NCI-H226 (cell line): ENCODE data around the gene NTM.

Experiments used
- DNase-seq: peaks from one replicate; pipeline ENCODE4 v3.0.0-alpha.2; 2015

The NTM gene

GRCh38 chr11:131572423-131572822 lies 202.0 kb downstream of the NTM start:
- DNase-seq: no peak

GRCh38 chr11:131579932-131580387 lies 209.5 kb downstream of the NTM start:
- DNase-seq: no peak

DNA sequence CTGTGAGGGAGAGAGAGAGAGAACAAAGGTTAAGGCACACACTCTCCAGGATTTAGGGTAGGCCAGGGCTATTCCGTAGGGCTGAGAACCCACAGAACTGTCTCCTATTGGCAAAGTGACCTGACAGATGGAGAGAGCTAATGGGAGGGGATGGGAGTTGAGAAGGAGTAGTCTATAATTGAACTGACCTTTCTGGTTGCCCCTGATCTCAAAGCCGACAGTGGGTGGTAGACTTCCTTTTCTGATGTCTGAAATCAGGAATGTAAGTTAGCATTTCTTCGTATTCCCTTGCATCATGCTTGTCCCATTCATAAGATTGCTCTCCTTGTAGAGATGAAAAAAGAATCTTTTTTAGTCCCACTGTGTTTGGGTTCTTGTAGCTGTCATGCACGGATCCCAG lies 210.1 kb downstream of the NTM start:
- no peak for DNase-seq

DNA sequence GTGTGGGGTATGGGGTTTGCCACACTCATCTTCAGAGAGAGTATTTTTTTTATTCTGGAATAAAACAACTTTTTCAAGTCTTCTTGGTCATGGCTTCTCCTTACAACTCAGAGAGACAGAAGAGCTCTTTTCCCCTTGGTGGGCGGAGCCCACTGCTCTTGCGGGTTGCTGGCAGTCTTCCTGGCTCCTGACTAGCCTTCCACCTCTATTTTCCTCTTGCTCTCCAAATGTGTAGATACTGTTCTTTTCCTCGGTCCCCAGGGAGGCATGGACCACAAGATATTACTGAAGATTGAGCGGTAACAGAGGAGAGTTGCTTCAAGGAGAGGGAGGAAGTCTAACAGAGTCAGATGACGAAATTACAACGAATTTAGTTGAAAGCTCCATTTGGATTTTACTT lies 210.6 kb downstream of the NTM start:
- no peak for DNase-seq

- no peak for DNase-seq
These were observed 211.7 kb downstream of the NTM start for GRCh38 chr11:131582021-131582525.

DNA sequence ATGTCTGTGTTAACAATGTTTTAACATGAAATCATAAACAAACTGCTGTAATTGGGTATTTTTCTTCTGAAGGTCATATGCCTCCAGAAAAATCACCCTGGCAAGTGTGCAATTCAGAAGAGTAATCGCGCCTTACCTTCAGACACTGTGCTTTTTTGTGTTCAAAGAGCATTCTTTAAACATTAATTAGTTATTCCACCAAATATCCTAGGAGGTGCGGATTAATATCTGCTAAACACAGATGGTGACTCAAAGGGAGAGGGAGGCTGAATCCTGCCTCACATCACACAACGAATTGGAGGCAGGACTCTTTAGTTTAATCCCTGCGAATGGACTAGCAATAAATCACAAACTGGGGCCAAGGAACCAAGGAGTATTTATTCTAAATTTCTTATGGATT lies 213.0 kb downstream of the NTM start:
- no peak for DNase-seq

DNA sequence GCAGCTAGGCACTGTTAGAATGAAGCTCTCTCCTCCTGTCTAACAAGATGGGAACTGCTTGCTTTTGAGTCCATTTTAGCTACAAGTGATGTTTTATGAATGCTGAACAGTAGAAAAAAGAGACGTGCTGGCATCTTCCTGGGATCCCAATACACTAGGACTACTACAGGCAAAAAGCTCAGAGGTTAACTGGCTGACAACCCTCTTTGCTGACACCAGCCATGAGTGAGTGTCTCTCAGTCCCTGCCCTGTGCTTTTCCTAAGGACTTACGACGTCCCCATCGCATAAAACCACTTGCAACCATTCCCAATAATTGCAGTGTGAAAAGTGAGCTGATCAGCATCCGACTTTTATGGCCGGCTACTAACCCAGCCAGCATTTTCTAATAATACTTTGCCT lies 213.5 kb downstream of the NTM start:
- no peak for DNase-seq

GRCh38 chr11:131584785-131585592 lies 214.6 kb downstream of the NTM start:
- no peak for DNase-seq

DNA sequence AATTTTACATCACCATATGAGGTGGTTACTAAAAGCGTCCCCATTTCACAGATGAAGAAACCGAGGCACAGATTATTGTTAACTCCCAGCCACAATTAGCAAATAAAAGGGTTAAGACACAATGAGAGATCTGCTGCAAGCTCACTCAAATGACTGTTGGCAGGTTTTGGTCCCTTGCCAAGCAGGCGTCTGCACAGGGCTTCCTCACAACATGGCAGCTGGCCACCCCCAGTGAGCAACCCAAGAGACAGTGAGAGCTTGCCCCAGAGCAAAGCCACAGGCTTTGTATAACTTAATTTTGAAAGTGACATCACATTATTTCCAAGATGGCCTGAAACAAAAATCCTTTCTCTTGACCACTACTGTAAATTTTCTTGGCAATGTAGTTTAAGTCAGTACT lies 217.6 kb downstream of the NTM start:
- no peak for DNase-seq

- no peak for DNase-seq
These were observed 220.6 kb downstream of the NTM start for GRCh38 chr11:131591051-131591461.

- DNase-seq: no peak
These were observed 221.7 kb downstream of the NTM start for GRCh38 chr11:131592152-131592551.

DNA sequence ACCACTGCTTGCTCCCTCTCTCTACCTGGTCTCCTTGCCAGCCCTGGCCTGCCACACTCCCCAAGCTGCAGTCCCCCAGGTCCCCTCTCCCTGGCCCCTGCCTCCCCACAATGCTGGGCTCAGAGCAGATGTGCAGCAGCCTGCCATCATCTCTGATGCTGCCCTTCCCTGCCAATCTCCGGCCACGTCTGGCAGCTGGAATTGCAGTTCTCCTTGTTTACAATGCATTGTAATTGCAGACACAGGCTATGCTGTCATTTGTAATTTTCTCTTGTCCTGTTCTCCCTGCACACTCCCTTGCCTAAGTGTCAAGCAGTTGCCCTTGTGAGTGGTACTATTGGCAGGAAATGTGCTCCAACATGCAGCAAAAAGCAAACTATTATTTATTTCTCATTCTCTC lies 222.3 kb downstream of the NTM start:
- no peak for DNase-seq

GRCh38 chr11:131593301-131593700 lies 222.9 kb downstream of the NTM start:
- DNase-seq: no peak

DNA sequence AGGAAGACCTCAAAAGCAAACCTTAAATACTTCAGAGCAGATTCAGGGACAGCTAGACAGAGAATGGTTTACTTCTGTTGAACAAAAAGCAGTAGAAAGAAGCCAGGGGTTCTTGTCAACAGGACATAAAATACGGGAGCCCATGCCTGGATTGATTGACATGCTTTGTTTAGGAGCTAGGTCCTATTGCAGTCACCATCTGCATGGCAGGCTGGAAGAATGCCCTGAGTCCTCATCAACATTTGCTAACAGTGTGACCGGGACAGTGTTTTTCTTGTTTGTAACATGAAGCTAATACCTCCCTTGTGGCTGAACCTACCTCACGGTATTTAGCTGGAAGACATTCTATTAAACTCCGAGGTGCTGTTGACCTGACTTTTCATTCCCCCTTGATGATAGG lies 225.4 kb downstream of the NTM start:
- no peak for DNase-seq

DNA sequence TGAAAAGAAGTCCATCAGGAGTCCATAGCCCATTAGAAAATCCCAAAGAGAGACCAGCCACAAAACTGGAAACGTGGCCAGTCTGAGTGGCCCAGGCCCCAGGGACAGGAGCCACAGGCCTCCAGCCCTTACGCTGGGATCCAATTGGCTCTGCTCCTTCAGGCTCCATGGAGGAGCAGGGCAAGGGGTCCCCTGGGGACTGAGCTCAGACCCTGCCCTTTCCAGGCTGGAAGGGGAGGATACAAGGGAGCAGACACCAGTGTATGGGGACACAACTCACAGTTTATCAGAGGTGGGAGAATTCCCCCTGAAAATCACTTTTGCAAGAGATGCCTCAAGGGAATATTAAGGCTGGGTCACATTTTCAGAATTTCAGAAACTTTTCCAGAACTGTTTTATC lies 227.5 kb downstream of the NTM start:
- DNase-seq: no peak

- no peak for DNase-seq
These were observed 227.9 kb downstream of the NTM start for GRCh38 chr11:131598305-131598704.

DNA sequence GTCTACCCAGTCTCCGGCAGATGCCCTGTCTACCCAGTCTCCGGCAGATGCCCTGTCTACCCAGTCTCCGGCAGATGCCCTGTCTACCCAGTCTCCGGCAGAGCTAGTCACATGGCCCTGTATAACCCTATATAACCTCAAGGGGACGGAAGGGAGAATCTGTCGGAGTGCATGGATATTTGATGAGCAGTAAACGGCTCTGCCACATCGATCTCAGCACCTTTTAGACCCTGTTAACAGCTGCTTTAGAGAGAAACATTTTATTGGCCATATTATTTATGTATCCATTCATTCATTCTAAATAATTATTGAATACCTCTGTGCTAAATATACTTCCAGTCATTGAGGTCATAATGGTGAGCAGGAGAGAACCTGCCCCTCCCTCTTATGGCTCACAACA lies 228.9 kb downstream of the NTM start:
- no peak for DNase-seq

- no peak for DNase-seq
These were observed 230.2 kb downstream of the NTM start for GRCh38 chr11:131600628-131601027.

- no peak for DNase-seq
These were observed 231.2 kb downstream of the NTM start for GRCh38 chr11:131601586-131601985.

- no peak for DNase-seq
These were observed 232.0 kb downstream of the NTM start for GRCh38 chr11:131602431-131602830.

- DNase-seq: no peak
These were observed 236.5 kb downstream of the NTM start for GRCh38 chr11:131606811-131607335.

DNA sequence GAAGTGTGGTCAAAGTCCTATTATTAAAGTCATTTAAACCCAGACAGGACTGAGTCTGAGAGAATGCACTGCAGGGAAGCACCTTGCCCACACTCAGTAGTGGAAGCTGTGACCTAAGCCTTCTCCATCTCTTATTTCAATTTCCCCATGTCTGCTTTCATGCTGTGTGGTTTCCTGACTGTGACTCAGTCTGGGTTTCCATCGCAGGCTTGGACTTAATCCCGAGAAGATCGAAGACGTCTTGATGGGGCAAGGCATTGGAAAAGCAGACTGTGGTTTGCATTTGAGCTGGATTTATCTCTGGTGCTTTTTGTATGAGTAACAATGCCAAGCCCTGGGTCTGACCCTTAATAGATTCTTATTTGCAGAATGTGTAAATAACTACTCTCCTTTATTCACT lies 238.9 kb downstream of the NTM start:
- no peak for DNase-seq

DNA sequence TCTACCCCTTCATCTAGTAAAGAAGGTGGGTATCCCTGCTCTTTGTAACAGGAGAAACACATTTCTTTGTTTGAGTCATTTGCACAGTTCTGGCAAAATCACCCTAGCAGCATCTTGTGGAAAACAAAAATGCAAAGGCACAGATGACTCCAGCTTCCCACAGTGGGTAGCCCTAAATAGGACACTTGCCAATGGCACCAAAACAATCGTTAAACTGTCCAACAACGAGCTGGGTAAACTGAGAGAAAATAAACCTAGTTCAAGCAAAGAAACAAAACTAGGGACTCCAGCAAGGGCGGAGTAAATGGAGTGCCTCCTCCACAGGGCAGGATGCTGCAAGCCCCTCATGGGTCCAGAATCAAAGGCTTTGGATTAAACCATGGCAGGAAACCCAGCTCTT lies 239.5 kb downstream of the NTM start:
- no peak for DNase-seq

GRCh38 chr11:131611322-131611721 lies 240.9 kb downstream of the NTM start:
- DNase-seq: no peak

GRCh38 chr11:131612533-131612932 lies 242.1 kb downstream of the NTM start:
- no peak for DNase-seq
